HUDEP-2 (cell line): ENCODE measurements around the gene MYO5B.

Experiments used
- DNase-seq, 76 experiments: peaks; one replicate each; lab custom pipeline; 2025; ENCODE audit not compliant: unreplicated experiment in 76 of 76; lab: John Stamatoyannopoulos, UW

The MYO5B gene

DNA sequence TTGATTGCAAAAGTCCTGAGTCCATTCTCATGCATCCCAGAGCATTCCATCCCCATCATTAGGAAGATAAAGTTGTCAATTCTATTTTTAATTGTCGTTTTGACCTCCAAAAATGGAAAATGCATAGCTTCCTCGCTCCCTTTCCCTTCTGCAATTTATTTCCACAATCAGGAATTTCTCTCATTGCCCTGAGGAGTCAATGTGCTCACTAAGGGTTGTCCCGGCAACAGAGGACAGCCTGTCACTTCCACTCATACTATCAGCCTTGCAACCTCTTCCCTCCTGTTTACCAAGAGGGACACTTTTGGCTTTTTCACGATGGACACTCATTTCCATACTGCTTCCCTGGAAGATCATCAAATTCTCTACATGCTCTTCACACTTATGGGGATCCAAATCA is 164.8 kb downstream of the MYO5B start:
- DNase-seq, result no peak

DNA sequence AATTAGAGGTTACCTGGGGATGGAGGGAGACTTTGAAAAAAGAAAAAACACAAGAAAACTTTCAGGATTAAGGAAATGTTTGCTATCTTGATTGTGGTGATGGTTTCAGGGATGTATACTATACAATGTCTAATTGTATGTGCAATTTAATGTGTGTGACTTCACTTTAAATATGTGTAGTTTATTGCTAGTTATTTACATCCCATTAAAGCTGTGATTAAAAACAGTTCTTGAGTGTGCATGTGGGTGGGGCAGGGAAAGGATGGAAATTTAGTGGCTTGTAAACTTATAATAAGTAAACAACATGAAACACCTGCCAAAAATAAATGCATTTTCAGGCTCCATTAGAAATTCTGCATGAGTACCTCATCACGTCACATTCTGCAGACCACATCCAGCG is 167.0 kb downstream of the MYO5B start:
- DNase-seq, result no peak

GRCh38 chr18:50024466-50024865 is 170.5 kb downstream of the MYO5B start:
- DNase-seq, result no peak

DNA sequence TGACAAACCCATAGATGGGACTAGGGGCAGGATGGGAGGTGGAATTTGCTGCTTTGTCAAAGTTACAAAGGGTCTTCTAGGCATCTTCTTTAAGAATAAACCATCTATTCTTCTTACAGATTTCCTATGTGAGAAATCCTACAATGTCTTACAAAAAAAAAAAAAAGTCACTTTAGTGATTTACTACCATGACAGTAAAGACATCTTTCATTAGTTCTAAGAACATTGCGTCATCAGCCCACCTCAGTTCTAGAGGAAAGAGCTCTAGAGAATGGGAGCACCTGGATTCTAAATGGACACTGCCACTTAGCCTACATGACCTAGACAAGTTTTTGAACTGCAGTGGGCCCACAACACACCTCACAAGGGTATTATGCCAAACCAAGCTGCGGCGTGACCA is 172.0 kb downstream of the MYO5B start:
- no peak for DNase-seq

DNA sequence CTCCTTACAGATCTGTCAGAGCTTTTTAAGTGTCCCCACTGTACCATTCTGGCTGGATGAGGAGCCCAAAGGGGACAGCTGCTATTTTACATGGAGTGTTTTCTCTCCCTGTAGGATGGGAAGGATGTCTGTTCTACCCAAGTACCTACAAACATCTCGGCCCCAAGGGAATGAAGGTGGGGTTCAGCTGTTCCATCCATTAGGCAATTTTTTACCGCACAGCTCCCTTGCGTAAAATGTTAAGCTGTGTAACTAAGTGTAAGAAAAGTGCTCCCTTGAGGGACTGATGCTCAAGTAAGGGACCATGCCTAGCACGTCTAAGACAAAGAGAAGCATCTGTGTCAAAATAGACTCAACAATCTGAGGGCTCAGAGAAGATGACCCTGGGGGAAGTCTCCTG is 180.3 kb downstream of the MYO5B start:
- no peak for DNase-seq

GRCh38 chr18:50013363-50014138 is 181.4 kb downstream of the MYO5B start:
- no peak for DNase-seq

DNA sequence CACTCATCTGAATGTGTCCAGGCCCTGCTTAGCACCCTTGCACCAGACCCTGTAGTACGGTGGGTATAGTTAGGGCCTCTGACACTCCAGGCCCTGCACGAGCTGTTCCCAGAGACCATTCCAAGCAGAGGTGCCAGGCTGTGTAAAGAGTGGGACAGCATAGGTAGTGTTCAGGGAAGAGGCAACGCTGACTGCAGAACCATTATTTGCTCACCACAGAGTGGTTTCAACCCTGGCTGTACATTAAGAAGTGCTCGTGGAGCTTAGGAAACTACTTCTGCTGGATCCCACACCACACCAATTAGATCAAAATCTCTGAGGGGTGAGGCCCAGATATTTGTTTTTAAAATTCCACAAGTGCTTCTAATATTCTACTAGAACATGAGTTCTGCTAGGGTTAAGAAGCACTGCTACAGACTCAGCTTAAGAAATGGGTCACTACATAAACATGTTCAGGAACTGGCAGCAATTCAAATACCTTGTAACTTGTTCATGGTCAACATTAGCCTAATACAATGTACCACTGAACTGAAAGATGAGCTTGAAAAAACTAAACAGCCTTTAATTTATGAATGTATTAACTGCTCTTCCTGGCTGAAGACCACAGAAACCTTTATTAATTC is 183.0 kb downstream of the MYO5B start:
- DNase-seq, result no peak

- DNase-seq, result peak in 50 of 76 experiments; percentile 0 to 66 (median 28)
These were observed 185.1 kb downstream of the MYO5B start for GRCh38 chr18:50009773-50010335.

DNA sequence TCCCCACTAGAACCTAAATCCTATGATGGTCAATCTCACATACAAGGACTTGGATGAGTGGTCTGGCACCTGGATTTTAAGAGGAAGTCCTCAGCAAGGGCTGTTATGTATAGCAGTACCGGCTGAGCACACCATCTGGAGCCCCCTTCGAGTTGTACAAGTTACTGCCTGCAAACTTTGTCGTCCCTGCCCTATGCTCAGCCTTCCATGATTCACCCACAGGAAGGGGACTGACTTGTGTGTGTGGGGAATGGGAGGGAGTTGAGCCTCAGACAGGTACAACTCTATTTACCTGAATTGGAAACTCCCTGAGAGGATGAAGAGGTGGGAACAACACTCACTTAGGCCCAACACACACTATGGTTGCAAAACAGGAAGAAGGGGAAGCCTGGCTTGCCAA is 186.6 kb downstream of the MYO5B start:
- no peak for DNase-seq

DNA sequence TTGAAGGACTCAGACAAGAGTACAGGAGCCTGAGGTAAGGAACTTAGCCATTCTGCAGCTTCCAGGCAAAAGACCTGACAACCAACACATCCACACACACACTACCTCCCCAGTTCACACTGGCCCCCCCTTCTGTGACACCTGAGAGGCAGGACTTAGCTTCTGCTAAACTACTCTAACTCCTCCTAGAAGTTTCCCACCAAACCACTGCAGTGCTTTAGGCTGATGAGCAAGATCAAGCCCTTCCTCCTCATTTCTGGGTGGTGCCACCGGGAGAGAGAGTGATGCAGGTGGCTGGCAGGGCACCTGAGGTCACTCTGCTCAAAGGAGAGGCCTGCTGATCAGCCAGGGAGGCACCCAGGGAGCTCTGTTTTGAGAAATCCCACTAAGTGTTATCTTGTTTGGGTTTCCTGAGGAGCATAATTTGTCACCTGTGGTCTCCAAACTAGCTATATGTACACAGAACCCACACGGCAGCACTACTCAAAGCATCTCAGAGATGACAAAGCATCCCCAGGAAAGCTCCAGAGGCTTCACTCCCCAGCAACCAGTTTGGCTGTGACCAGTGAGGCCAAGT is 188.4 kb downstream of the MYO5B start:
- DNase-seq, result no peak

GRCh38 chr18:50004013-50004412 is 190.9 kb downstream of the MYO5B start:
- DNase-seq, result no peak

GRCh38 chr18:50002781-50003180 is 192.2 kb downstream of the MYO5B start:
- peak in 2 of 76 experiments; percentile 7 to 30 for DNase-seq

DNA sequence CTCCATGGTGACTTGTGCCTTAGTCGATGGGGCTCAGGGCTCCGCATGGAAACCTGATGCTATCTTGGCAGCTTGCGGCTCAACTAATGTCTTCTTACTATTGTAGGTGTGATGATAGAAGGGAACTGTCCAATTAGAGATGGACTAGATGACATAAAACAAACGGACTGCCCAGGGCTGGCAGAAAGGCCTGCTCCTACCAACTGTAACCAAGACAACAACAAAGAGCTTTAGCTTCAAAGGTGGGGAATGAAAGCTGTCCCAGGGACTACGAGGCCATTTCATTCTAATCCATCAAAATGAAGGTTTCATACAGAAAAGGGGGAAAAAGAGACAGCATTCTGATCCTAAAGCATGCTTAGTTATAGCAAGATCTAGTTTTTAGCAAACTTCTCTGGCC is 194.7 kb downstream of the MYO5B start:
- no peak for DNase-seq

DNA sequence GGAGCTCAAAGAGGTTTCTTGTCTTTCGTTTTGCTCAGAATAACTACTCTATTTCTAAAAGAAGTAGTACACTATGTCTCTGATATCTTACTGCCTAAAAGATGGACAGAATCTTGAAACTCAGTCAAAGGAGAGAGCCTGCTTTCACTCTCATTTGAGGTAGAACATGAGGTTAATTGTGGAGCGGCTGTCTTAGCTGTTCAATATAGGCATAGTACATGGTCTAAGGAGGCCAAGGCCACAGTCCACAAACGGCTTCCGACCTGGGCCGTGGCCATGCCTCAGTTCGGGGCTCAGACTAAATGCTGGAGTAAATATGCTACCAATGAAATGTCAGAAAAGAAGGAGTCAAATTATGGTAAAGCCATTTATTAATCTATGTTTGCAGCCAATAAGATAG is 195.8 kb downstream of the MYO5B start:
- DNase-seq, result no peak

DNA sequence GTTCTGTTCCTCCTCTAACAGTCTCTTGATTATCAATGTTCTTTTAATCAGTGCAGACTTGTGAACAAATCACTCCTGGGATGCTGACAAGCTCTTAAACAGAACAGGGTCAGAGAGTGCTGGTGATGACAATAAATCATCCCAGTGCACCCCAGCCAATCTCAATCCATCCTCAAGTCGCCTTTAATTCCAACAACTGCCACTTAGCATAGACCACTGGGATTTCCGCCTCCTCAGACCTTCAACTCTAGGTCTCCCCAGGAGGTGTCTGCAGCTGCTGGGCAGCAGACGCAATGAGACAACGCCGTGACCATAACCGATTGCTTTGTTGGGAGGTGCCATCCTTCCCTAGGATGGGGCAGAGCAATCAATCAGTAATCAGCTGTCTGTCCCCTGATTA is 197.4 kb downstream of the MYO5B start:
- no peak for DNase-seq

- DNase-seq, result no peak
These were observed 200.5 kb downstream of the MYO5B start for GRCh38 chr18:49994410-49994809.

DNA sequence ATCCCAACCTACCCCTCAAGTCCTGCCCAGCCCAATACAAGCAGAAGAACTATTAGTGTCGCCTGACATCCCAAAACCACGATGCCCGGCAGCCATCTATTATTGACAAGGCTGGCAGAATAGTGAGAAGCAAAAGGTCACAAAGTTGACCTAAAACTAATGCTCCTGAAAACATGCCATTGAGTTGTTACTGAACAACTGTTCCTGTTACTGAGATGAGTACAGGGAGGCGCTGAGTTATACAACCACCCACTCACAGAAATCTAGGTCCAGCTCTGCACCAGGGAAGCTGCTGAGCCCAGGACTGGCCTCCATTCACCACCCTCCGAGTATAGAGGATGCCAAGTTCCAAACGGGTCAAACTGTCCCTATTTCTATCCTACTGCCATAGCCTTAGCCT is 201.6 kb downstream of the MYO5B start:
- no peak for DNase-seq

DNA sequence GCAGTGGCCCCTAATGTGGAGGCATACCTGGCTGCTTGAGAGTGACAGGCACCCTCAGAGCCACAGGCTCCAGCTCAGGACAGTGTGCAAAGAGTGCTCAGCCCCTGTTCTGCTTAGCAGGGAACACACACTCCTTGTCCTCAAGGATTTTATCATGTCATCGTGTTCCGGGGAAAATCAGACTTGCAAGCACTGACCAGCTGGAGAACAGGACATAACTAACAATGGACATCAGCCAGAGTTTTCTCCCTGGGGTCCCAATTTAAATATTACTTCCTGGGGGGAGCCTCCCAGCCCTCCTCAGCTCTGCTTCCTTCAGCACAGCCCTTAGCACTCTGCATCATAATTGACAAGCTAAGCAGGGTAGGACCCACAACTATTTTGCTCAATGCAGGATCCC is 206.2 kb downstream of the MYO5B start:
- no peak for DNase-seq

DNA sequence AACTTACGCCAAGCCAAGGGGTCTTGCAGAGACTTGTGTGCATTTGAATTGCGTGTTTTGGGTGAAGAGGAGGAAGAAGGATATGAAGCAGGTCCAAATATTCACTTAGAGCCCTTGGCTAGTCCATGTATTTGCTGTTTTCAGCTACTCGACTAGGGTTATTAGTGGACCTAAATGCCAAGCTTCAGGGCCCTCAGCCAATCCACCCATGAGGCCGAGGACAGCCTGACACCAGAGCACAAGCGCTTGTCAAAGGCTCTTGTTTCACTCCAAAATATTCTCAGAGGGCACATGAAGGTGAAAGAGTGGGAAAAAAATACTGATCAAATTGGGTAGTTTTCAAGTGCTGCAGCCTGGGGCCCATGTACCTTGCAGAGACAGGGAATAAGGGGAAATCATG is 206.8 kb downstream of the MYO5B start:
- no peak for DNase-seq

- no peak for DNase-seq
These were observed 209.7 kb downstream of the MYO5B start for GRCh38 chr18:49985236-49985635.

DNA sequence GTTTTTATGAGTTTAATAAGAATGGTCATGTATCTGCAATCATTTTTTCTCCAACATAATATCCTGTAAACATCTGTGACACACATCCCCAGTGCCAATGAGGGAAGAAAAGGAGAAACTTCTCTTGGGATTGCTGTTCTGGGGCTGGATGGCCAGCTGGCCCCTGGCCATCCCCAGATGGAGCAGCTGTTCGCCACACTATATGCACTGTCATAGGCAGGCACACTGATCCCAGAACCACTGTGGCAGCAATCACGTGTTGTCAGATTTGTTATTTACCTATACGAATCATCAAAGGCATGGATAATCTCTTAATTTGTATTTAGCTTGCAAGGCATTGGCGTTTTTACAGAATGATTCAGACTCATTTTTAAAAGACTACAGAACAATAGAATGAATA is 214.1 kb downstream of the MYO5B start:
- DNase-seq, result no peak
